ENCODE measurements around the gene SLC16A5.

- TF ChIP-seq CTCF (IDR thresholded peaks at IDR 0.05) (no peak), POLR2A (IDR thresholded peaks at IDR 0.05) (no peak)
Observed at GRCh38 chr17:75109046-75109406, 21.3 kb downstream of the SLC16A5 start.
